22Rv1 (cell line): Measurements from ENCODE around the gene RNU7-1.

ENCODE experiments used
- H3K27ac ChIP-seq: fragments of 450-650 bp; 2 replicates; pipeline ENCODE4 v1.5.1; 2017
- ZFX ChIP-seq: fragments of 450-650 bp; IDR thresholded peaks from 2 replicates; pipeline ENCODE4 v1.6.1; 2017; ENCODE audit warnings: antibody characterized with exemption, borderline replicate concordance
- TF ChIP-seq, protein P1 (sequence below): fragments of 450-650 bp; IDR thresholded peaks from 2 replicates; pipeline ENCODE4 v1.5.1; 2017; ENCODE audit warnings: mild to moderate bottlenecking

The RNU7-1 gene

GRCh38 chr12:6943722-6944380 lies at the start of gene RNU7-1, which contains the start of gene C12orf57:
RNU7-1 (plus strand) TSS chr12:6943816.
C12orf57 (plus strand) TSS chr12:6944022; CDS start chr12:6944122, 100 bp downstream.
- TF ChIP-seq ZFX, result no peak
- TF ChIP-seq, protein P1, sequence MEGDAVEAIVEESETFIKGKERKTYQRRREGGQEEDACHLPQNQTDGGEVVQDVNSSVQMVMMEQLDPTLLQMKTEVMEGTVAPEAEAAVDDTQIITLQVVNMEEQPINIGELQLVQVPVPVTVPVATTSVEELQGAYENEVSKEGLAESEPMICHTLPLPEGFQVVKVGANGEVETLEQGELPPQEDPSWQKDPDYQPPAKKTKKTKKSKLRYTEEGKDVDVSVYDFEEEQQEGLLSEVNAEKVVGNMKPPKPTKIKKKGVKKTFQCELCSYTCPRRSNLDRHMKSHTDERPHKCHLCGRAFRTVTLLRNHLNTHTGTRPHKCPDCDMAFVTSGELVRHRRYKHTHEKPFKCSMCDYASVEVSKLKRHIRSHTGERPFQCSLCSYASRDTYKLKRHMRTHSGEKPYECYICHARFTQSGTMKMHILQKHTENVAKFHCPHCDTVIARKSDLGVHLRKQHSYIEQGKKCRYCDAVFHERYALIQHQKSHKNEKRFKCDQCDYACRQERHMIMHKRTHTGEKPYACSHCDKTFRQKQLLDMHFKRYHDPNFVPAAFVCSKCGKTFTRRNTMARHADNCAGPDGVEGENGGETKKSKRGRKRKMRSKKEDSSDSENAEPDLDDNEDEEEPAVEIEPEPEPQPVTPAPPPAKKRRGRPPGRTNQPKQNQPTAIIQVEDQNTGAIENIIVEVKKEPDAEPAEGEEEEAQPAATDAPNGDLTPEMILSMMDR, result no peak
- peak within 1 kb of the TSS; percentile 100 for H3K27ac ChIP-seq

DNA sequence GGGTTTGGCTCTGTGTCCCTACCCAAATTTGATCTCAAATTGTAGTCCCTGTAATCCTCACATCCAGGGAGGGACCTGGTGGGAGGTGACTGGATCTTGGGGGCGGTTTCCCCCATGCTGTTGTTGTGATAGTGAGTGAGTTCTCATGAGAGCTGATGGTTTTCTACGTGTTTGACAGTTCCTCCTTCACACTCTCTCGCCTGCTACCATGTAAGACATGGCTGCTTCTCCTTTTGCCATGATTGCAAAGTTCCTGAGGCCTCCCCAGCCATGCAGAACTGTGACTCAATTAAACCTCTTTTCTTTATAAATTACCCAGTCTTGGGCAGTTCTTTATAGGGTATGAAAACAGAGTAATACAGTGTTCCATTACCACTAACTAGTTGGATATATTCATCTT lies 49.3 kb upstream of the RNU7-1 start:
- no peak for TF ChIP-seq ZFX
- TF ChIP-seq, protein P1, result no peak
- no peak overlapping the region for H3K27ac ChIP-seq

GRCh38 chr12:6896846-6897435 lies 46.7 kb upstream of the RNU7-1 start:
- TF ChIP-seq, protein P1, result no peak
- TF ChIP-seq ZFX, result no peak
- no peak overlapping the region for H3K27ac ChIP-seq

GRCh38 chr12:6899427-6899826 lies 44.2 kb upstream of the RNU7-1 start:
- TF ChIP-seq ZFX, result no peak
- TF ChIP-seq, protein P1, result no peak
- peak overlapping the region; percentile 77 for H3K27ac ChIP-seq

DNA sequence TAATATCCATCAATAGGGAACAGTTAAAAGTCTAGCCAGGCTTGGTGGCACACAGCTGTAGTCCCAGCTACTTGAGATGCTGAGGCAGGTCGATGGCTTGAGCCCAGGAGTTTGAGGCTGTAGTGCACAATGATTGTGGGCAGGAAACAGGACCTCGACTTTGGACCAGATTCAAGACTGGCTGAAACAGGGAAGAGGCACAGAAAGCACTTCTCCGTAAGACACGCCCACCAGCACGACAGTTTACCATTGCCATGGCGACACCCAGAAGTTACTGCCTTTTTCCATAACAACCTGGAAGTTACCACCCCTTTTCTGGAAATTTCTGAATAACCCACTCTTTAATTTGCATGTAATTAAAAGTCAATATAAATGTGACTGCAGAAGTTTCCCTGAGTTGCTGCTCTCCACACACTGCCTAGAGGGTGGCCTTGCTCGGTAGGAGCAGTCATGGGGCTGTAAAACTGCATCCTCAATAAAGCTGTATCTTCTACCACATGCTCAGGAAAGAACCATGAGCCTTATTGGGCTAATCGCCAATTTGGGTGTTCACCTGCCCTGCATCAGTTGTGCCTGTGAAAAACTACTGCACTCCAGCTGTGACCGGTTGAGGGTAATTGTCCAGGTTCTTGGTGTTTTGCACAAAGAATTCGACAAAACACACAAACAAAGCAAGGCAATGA lies 43.6 kb upstream of the RNU7-1 start:
- TF ChIP-seq, protein P1, result no peak
- TF ChIP-seq ZFX, result no peak
- H3K27ac ChIP-seq, result peak overlapping the region; percentile 77

DNA sequence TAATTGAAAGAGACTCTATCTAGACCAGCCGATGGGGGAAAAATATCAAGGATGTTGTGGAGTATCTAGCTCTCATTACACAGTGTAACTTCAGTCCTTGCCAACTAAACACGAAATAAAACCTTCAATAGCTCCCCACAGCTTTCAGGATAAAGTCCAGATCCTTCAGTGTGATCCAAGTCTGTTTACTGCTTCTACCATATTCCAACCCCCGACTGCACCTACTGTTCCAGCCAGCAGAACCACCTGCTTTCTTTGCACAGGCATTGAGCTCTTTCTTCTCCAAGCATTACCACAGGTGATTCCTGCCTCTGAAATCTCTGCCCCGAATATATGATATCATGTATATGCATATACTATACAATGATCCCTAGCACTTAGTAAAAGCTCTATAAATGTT lies 41.2 kb upstream of the RNU7-1 start:
- no peak for TF ChIP-seq ZFX
- TF ChIP-seq, protein P1, result no peak
- no peak overlapping the region for H3K27ac ChIP-seq

GRCh38 chr12:6903722-6904121 lies 39.9 kb upstream of the RNU7-1 start:
- H3K27ac ChIP-seq, result peak overlapping the region; percentile 77
- TF ChIP-seq ZFX, result no peak
- TF ChIP-seq, protein P1, result no peak
